Vagina (tissue), 2 donors: ENCODE measurements around the gene RSU1. TPM values are rescaled to one million over a fixed set of nuclear protein-coding genes. Genes with fewer than 3 reads are reported as not detected.
"Not testable (repeated sequence)": the region's sequence is repeated elsewhere in the genome, so short reads cannot be mapped to it uniquely, and the experiment has no call there.

Experiments
- DNase-seq, 2 donors: peaks; one replicate each; pipeline ENCODE4 v3.0.0-alpha.2; 2017; ENCODE audit errors: extremely low spot score in 2 of 2
- H3K27ac ChIP-seq: fragments of 200-600 bp; sonication (generic); one replicate; pipeline ENCODE4 v1.5.1; 2019
- H3K27me3 ChIP-seq: fragments of 200-600 bp; sonication (generic); one replicate; pipeline ENCODE4 v1.5.1; 2019
- H3K36me3 ChIP-seq, 2 donors: fragments of 200-600 bp; sonication (generic); one replicate each; pipeline ENCODE4 v1.5.1; 2017 to 2019
- H3K4me1 ChIP-seq: fragments of 200-600 bp; sonication (generic); one replicate; pipeline ENCODE4 v1.5.1; 2019
- H3K4me3 ChIP-seq, 2 donors: fragments of 200-600 bp; sonication (generic); 1 replicate in 1 of 2; 2 replicates in 1 of 2; pipeline ENCODE4 v1.5.1; 2016 to 2019
- H3K9me3 ChIP-seq: fragments of 200-600 bp; sonication (generic); one replicate; pipeline ENCODE4 v1.5.1; 2019
- POLR2A ChIP-seq, 2 donors: fragments of 450-650 bp; IDR thresholded peaks; one replicate each; pipeline ENCODE4 v1.6.1; 2017; ENCODE audit warnings: antibody characterized with exemption in 2 of 2, mild to moderate bottlenecking in 2 of 2, moderate library complexity in 2 of 2
- POLR2AphosphoS5 ChIP-seq, 2 donors: sonication (generic); formaldehyde crosslinking; IDR thresholded peaks; one replicate each; pipeline ENCODE4 v1.9.0; 2017; ENCODE audit warnings: antibody characterized with exemption in 2 of 2, mild to moderate bottlenecking in 2 of 2, low read depth in 1 of 2; ENCODE audit not compliant: insufficient read depth in 1 of 2
- intact Hi-C: fragments of 100-400 bp; cut with DNase I; formaldehyde crosslinking; loops from one replicate; pipeline ENCODE4 v1.15.1; 2023
- total RNA-seq: library from RNA; depleted of rRNA; stranded (reverse); fragments of >200 nt; gene quantifications from one replicate; pipeline ENCODE4 v1.2.3, GENCODE V29; 2016
- TF ChIP-seq, protein P1 (sequence below), 3 experiments: fragments of 450-650 bp in 2 of 3; fragments of 200-600 bp in 1 of 3; sonication (generic) in 1 of 3; IDR thresholded peaks; one replicate each; pipeline ENCODE4 v1.5.1; 2017 to 2019; ENCODE audit warnings: antibody characterized with exemption in 3 of 3, mild to moderate bottlenecking in 2 of 3, moderate library complexity in 2 of 3

RSU1 gene
- total RNA-seq, 1 donor from 2014 or later = 50.3 TPM

DNA sequence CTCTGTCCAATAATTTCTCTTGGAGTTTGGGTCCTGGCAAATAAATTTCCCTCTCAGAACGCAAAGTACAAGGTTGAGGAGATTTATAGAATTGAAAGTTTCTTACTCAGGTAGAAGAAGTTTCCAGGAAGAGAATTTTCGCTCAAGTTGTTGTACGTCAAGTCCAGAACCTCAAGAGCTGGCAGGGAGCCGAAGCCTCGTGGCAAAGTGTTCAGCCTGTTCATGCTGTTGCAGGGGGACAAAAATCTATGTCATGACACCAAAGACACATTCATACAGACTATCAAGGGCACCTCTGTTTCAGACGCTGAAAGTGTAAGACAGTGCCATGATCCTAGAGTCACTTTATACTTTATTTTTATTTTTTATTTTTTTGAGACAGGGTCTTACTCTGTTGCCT is 62.5 kb downstream of the RSU1 start:
- Histone ChIP-seq H3K27ac (no peak overlapping the region), H3K27me3 (no peaks in the 10 kb centered on the region), H3K4me1 (no peaks in the 10 kb centered on the region), H3K9me3 (no peaks in the 10 kb centered on the region), H3K36me3 (peaks cover 0 to 20% of the 10 kb centered on the region in 2 donors), H3K4me3 (no peak overlapping the region)
- no peak for DNase-seq
- TF ChIP-seq, protein P1, sequence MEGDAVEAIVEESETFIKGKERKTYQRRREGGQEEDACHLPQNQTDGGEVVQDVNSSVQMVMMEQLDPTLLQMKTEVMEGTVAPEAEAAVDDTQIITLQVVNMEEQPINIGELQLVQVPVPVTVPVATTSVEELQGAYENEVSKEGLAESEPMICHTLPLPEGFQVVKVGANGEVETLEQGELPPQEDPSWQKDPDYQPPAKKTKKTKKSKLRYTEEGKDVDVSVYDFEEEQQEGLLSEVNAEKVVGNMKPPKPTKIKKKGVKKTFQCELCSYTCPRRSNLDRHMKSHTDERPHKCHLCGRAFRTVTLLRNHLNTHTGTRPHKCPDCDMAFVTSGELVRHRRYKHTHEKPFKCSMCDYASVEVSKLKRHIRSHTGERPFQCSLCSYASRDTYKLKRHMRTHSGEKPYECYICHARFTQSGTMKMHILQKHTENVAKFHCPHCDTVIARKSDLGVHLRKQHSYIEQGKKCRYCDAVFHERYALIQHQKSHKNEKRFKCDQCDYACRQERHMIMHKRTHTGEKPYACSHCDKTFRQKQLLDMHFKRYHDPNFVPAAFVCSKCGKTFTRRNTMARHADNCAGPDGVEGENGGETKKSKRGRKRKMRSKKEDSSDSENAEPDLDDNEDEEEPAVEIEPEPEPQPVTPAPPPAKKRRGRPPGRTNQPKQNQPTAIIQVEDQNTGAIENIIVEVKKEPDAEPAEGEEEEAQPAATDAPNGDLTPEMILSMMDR (IDR thresholded peaks at IDR 0.05) = no peak
- TF ChIP-seq POLR2AphosphoS5 (IDR thresholded peaks at IDR 0.05; ENCODE audit: insufficient read depth in 1 of 2, low read depth in 1 of 2) (no peak), POLR2A (IDR thresholded peaks at IDR 0.05) (no peak)
- intact Hi-C loops = no loop called here

DNA sequence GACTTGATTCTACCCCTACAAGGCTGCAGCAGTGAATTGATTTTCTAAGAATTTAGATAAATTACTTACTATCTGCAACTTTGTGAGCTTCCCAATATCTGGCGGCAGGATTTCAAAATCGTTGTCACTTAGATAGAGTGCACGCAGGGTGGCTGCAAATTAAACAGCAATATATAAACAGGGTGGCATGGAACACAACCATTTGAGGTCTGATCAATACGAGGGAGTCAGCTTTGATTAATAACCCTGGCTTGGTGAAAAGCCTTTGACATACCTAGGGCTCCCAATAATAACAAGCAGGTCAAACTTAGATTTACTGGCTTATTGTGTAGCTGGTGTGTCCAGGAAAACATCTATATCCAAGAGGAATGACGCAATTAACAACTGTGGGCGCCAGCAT is 64.4 kb downstream of the RSU1 start:
- peaks cover 0 to 20% of the 10 kb centered on the region in 2 donors for H3K36me3 ChIP-seq
- intact Hi-C loops, H3K4me1 ChIP-seq, H3K9me3 ChIP-seq, H3K4me3 ChIP-seq, H3K27ac ChIP-seq, DNase-seq, H3K27me3 ChIP-seq: not testable (repeated sequence)

DNA sequence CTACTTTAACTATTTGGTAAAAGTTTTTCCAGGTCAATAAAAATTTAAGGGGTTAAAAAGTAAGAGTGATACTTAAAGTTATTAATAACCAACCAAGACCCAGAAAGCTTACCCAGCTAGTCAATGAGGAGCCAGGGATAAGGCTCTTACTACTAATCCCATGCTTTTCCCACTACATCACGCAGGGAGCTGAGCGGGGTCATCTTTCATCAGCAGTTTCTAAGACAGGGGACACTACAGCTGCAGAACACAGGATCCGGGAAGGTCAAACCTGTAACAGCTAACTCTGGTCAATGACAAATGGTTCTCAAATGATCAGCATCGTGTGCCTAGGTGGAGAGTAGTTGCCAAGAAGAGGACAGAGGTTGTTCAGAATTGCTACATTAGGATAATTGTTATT is 65.1 kb downstream of the RSU1 start:
- no peaks in the 10 kb centered on the region for H3K27me3 ChIP-seq
- TF ChIP-seq POLR2AphosphoS5 (IDR thresholded peaks at IDR 0.05; ENCODE audit: insufficient read depth in 1 of 2, low read depth in 1 of 2) (no peak), POLR2A (IDR thresholded peaks at IDR 0.05) (no peak)
- TF ChIP-seq, protein P1 (IDR thresholded peaks at IDR 0.05) = no peak
- no peaks in the 10 kb centered on the region for H3K9me3 ChIP-seq
- DNase-seq = no peak
- H3K36me3 ChIP-seq = peaks cover 0 to 20% of the 10 kb centered on the region in 2 donors
- intact Hi-C loops = no loop called here
- no peak overlapping the region for H3K27ac ChIP-seq
- H3K4me3 ChIP-seq = no peak overlapping the region
- no peaks in the 10 kb centered on the region for H3K4me1 ChIP-seq

DNA sequence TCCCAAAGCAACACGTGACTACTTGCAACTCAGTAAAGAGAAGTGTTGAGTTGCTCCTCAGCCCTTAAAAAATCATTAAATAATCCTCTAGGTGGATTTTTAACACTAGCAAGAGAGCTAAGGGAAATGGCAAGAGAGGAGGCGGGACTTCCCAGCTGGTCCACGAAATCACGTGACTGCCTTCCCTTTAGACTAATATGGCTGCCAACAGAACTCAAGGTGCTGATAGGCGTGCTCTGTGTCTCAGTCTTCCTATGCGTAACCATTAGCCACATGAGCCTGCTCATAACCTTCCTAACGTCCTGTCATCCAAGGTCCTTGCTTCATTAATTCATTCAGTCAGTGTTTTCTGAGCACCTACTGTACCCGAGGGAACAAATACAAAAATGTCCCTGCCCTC is 66.0 kb downstream of the RSU1 start:
- DNase-seq = no peak
- no peaks in the 10 kb centered on the region for H3K4me1 ChIP-seq
- intact Hi-C loops = no loop called here
- no peak for TF ChIP-seq POLR2AphosphoS5 (IDR thresholded peaks at IDR 0.05; ENCODE audit: insufficient read depth in 1 of 2, low read depth in 1 of 2)
- TF ChIP-seq, protein P1 (IDR thresholded peaks at IDR 0.05) = no peak
- no peak for TF ChIP-seq POLR2A (IDR thresholded peaks at IDR 0.05)
- H3K4me3 ChIP-seq = no peak overlapping the region
- H3K27me3 ChIP-seq = no peaks in the 10 kb centered on the region
- H3K36me3 ChIP-seq = peaks cover 0 to 20% of the 10 kb centered on the region in 2 donors
- H3K9me3 ChIP-seq = no peaks in the 10 kb centered on the region
- H3K27ac ChIP-seq = no peak overlapping the region

DNA sequence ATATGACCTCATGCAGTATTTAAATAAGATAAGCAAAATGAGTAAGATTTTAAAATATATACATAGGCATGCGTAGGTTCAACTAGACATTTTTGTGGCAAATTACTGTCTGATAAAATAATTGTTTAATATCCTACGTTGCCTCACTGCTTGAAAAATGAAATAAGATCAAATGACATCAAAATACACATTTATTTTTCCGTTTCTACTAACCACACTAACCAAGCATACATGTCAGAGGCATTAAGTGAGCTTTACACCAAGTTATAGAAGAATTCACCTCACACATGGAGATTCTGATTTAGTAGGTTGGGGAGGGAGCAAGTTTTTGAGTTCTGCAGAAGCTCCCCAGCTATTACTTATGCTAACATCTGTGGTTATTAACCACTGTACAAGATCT is 66.8 kb downstream of the RSU1 start:
- Histone ChIP-seq H3K27ac (no peak overlapping the region), H3K4me3 (no peak overlapping the region), H3K9me3 (no peaks in the 10 kb centered on the region), H3K4me1 (no peaks in the 10 kb centered on the region), H3K27me3 (no peaks in the 10 kb centered on the region), H3K36me3 (peaks cover 0 to 20% of the 10 kb centered on the region in 2 donors)
- no peak for DNase-seq
- TF ChIP-seq, protein P1 (IDR thresholded peaks at IDR 0.05) = no peak
- TF ChIP-seq POLR2AphosphoS5 (IDR thresholded peaks at IDR 0.05; ENCODE audit: insufficient read depth in 1 of 2, low read depth in 1 of 2) (no peak), POLR2A (IDR thresholded peaks at IDR 0.05) (no peak)
- intact Hi-C loops = no loop called here

DNA sequence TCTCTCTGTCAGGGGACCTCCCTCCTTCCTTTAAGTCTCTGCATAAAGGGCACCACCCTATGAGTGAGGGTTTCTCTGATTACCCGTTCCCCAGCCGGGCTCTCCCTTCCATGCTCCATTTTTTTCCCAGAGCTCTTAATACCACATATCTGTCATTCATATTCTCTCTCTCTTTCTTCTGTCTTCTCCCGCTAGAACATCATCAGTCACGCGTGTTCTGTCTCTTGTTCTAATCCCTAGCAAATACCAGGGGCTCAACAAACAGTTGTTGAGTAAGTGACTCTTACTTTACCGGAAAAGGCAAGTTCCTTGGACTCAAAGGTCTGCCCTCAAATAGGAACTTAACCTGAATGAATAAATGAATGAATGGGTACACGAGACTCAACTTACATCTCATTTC is 68.5 kb downstream of the RSU1 start:
- TF ChIP-seq POLR2A (IDR thresholded peaks at IDR 0.05) = no peak
- H3K27ac ChIP-seq = no peak overlapping the region
- H3K9me3 ChIP-seq = no peaks in the 10 kb centered on the region
- H3K27me3 ChIP-seq = no peaks in the 10 kb centered on the region
- peaks cover 0 to 20% of the 10 kb centered on the region in 2 donors for H3K36me3 ChIP-seq
- intact Hi-C loops = no loop called here
- DNase-seq = no peak
- no peak overlapping the region for H3K4me3 ChIP-seq
- no peaks in the 10 kb centered on the region for H3K4me1 ChIP-seq
